ENCODE data around the gene GPSM1.

The GPSM1 gene

DNA sequence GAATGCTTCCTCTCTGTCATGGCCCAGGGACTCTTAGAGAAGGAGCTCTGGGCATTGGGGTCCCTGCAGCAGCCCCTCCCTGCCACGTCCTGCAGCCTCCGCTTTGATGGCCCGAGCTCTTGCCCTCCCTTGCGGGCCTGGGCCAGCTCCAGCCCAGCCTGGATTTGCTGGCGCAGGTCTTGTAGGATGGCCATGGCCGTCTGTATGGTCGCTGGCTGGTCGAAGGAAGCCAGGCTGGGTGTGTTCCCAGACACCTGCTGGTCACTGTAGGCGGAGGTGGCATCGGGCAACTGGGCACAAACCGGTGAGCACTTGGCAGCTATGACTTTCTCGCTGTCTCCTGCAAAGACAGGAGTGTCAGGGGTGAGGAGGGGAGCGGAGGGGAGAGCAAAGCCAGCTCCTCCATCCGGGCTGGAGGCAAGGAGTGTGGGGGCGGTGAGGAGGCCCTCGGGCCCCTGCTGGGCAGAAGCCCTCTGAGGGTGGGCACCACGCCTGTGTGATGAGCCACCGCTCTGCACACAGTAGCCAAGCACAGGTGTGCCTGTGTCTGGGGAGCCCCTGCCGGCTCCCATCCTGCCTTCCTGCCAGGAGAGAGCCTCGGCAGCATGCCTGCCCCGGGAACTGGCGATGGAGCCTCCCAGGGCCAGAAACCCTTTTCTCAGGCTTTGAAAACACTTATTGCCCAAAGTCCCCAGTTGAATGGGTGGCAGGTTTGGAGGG, 35.9 kb upstream of the GPSM1 start:
- no peak for DNase-seq (ENCODE audit: low spot score)

DNA sequence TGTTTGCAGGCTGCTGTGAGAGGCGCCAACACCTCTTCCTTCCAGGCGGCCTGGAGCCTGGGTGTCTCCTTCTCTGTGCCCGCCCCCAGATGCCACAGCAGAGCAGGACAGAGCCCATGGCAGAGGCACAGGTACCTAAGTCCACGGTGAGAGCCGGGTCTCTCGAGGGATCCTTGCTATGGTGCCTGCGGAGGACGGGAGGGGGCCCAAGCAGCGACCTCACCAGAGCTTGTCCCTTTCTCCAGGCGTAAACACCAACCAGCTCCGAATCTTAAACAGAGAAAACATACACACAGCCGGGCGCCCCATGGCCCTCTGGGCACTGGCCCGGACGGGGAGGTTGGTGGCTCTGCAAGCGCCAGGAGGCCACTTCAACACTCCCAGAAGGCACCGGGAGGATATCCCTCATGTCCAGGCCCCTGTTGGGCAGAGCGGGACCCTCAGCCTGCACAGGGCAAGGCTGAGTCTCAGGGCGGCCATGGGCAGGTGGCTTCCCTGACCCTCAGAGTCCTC, 35.3 kb upstream of the GPSM1 start:
- no peak for DNase-seq (ENCODE audit: low spot score)

DNA sequence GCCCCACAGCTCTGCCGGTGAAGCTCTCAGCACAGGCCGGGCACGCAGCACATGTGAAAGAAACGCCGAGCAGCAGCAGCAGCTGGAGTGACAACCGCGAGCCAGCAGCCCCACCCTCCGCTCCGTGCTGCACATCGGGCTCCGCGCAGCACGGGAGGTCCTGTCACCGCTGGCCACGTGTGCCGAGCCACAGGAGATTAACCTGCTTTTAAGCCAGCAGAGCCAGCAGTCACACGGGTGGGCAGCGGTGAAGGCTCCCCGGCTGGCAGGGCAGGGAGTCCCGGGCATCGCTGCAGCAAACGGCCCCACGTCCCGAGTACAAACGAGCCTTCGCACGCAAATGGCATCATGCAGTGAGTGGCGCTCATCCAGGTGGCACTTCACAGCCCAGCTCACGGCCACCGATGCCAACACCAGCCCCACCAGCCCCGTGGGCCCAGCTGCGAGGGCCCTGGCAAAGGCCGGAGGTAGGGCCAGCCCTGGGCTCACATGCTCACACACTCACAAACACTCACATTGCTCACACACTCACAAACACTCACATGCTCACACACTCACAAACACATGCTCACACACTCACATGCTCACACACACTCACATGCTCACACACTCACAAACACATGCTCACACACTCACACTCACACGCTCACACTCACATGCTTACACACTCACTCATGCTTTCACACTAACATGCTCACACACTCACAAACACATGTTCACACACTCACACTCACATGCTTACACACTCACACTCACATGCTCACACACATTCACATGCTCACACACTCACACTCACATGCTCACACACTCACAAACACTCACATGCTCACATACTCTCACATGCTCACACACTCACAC, 34.5 kb upstream of the GPSM1 start:
- DNase-seq (ENCODE audit: low spot score) = no peak

DNA sequence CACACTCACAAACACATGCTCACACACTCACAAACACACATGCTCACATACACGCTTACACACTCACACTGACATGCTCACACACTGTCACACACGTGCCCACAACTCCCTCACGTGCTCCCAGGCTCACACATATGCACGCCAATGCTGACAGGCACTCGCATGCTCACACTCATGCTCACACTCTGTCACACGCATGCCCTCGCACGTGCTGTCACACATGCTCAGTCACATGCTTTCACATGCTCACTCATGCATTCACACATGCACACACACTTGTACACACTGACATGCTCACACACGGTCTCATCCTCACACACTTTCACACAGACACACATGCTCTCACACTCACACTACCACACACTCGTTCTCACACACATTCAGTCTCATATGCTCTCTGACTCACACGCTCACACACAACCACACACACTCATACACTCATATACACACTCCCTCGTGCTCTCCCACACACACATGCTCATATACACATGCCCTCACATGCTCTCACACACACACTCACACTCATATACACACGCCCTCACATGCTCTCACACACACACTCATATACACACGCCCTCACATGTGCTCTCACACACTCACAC, 33.8 kb upstream of the GPSM1 start:
- DNase-seq (ENCODE audit: low spot score) = no peak

DNA sequence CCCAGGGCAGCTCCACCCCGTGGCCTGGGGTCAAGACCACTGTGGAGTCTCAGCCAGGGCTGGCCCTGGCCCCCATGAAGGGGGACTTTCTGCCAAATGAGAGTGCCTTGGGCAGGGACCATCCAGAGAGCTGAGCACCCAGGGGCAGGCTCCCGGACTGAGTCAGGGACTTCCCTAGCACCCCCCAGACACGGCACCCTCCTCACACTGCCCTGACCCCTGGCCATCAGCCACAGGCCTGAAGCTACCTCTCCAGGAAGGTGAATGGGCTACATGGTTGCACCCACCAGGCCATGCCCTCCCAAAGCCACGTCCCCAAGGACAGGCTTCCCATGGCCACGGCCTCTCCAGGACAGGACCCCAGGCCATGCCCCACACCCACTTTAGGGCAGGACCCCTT, 32.9 kb upstream of the GPSM1 start:
- DNase-seq (ENCODE audit: low spot score) = no peak

DNA sequence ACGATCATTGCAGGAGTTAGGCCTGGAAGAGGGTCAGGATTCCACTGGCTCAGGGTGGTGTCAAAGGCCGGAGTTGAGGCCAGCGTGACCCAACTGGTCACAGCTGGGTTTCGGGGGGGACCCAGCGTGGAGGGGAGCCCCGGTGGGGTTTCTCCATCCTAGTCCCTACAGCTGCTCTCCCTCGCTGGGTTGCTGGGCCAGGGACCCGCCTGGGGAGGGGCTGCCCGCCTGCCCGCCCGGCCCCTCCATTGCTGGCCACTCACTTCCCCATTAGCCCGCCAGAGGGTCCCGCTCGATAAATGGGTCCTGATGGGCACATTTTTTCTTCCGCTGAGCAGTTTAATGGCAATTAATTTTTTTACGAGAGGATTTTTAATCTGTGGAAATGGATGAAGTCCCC, 32.3 kb upstream of the GPSM1 start:
- no peak for DNase-seq (ENCODE audit: low spot score)

DNA sequence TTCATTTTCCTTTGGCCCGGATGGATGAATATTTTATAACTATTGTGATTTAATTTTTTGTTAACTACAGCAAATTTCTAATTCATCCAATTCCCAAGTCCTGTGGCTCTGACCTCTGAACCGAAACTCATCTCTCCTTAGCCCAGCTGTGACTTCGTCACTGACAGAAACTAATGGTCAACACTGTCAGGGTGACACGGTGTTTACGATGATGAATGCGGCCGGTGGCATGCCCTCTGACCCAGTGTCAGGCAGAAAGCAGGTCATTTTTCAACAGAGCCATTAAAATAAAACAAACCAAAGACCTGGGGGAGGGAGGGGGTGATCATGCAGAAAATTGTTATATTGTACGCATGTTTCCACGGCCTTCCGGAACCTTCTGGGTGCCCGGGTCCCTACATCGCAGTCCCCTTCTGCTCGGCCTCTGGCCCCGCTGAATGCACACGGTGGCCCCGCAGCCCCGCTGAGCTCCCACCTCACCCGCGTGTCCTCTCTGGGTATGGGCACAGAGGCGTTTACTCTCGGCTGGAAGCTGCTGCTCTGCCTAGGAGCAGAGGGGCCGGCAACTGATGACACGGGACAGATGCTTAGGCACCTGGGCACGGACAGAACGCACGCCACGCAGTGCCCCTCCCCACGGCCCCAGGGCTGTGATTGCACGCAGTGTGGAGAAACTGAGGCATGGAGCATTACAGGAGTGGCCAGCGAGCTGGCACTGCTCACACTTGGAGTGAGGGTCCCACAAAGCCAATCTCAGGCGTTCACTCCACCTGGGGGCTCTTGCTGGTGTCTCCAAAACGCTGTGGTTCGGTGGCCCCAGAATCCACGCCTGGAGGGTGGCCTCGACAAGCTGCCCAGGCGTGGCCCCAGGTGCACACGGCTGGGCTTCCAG, 31.6 kb upstream of the GPSM1 start:
- DNase-seq (ENCODE audit: low spot score) = no peak

DNA sequence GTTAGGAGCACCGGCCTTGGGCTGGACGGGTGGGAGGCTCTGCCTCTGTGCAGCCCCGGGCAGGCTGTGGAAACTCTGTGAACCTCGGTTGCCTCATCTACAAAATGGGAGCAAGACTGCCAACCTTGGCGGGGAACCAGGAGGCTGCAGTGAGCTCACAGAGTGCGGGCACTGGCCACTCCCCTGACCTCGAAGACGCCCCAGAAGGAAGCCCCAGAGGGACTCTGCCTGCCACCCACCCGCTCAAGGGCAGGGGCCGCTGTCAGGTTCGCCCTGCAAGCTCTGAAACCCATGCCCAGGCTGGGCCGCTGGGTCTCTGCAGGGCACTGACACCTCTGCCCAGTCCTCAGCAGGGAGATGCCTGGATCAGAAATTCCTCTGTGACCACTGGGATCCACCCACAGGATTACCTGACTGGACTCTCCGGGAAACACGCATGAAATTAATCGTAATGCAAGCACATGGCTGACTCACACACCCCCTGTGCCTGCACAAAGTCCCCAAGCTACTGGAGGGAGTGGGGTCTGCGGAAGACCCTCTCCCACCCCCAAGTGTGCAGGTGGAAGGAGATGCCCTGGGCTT, 30.8 kb upstream of the GPSM1 start:
- no peak for DNase-seq (ENCODE audit: low spot score)

DNA sequence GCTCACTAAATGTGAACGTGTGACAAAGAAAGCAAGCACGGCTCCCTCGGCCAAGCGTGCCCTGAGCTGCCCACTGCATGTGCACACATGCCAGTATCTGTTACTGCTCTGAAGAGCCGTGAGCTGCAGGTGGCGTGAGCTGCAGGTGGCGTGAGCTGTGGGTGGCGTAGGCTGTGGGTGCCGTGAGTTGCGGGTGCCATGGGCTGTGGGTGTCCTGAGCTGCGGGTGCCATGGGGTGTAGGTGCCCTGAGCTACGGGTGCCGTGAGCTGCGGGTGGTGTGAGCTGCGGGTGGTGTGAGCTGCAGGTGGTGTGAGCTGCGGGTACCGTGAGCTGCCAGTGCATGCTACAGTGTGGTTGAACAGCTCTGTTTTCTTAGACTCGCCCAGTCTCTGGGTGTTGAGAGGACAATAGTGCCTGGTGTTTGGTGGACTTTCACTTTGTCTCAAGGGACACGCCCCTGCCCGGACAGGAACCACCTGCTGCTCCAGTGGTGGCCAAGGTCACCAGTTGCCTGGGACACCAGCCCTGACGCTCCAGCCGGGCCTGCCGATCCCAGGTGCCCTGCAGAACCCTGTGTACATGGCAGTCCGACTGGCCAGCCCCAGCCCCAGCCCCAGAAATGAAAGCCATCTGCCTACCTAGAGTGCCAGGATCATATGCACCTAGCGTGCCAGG, 30.2 kb upstream of the GPSM1 start:
- DNase-seq (ENCODE audit: low spot score) = no peak

DNA sequence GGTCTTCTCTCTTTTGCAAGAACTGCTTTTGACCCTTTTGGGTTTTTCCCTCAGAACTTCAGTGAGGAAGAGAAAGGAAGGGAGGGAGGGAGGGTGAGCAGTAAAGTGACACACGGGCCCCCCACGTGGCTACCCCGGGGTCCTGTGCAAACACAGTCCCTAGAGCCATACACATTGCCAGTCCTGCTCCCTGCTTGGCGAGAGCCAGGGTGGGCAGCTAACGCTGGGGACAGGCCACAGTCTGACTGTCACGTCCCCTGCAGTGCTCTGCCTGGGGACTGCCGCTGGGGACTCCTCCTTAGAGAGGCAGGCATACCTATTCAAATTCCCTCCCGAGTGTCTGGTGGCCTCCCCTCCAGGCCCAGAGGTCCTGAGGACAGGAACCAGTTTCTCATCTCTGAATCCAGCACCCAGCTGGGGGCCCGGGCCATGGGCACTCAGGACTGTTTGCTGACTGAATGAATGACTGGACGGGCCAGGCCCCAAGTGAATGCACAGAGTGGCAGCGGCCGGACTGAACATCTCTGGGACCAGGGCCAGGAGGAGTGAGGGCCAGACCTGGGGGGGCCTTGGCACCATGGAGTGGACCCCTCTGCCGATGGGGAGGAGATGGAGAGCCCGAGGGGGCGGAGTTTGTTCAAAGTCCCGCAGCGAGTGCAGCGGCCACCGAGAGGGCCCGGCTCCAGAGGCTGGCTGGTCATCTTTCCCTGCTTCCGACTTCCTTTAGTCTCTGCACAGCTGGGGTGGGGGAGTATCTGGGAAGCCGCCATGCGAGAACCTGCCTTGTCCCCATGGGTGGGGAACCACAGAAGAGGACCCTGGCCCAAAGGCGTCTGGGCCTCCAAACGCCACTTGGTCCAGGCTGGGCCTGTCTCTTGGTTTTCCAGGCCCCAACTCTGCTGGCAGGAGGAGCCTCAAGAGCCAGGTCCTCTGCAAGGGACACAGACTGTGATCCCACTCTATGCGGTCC, 29.3 kb upstream of the GPSM1 start:
- no peak for DNase-seq (ENCODE audit: low spot score)

DNA sequence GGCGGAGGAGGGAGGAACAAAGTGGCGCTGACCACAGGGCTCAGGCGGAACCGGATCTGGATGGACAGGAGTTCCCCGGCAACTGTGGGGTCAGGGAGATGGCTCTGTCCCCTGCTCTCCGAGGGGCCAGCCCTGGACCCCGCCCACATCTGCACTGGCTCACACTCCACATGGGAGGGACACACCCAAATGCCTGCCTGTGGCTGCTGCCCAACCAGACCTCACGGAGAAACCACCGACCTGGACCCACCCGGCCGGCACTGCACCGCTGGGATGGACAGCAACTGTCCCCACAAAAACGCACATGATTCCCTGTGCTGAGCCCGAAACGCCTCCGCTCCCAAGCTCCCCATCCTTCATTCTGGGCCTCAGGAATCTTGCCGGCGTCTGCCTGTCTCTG, 28.2 kb upstream of the GPSM1 start:
- no peak for DNase-seq (ENCODE audit: low spot score)

DNA sequence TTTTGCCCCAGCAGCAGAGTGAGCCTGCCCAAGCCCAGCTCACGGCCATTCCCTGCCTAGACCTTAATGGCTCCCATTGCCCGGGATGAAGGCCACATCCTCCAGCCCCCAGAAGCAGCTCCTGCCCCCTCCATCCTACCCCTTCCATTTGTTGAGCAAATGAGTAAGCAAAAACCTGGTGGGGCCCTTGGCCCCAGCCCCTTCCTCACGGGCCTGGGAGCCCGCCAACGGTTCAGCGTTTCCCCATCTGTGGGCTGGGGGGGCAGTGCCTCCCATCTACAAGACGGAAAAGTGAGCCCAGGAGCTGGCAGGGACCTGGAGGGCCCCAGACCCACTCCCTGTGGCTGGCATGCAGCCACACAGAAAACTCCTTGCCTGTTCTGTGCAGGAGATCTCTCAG, 27.8 kb upstream of the GPSM1 start:
- no peak for DNase-seq (ENCODE audit: low spot score)

DNA sequence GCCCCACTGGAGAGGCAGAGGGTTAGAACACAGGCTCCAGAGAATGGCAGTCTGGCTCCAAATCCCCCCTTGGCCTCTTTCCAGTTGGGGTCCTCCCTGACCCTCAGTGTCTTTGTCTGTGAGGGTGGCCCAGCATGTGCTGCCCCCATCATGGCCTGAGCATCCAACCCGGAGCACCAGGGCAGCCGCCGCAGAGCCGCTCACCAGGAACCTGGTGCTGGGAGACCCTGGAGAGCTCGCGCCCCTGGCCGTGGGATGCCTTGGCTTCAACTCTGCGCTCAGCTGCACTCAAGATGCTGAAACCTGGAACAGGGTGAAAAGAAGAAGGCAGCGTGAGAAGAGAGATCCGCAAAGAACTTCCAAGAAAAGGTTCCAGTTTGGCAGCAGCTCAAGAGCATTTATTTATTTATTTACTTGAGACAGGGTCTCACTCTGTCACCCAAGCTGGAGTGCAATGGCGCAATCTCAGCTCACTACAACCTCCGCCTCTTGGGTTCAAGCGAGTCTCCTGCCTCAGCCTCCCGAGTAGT, 27.3 kb upstream of the GPSM1 start:
- no peak for DNase-seq (ENCODE audit: low spot score)

DNA sequence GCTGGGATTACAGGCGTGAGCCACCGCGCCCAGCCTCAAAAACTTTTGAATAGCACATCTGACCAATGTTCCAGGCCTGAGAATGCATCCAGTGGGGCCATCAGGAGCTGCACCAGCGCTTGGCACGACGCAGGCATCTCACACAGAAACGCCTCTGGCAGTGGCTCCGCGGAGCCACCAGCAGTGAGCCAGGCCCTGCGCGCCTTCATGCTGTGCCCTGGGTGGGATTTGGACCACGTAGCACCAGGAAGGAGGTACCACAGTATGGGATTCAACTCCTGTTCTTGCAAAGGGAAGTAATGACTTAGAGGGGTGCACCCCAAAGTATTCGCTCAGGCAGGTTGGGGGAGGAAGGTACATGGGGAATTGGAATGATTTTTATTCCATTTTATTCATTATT, 26.5 kb upstream of the GPSM1 start:
- DNase-seq (ENCODE audit: low spot score) = no peak

DNA sequence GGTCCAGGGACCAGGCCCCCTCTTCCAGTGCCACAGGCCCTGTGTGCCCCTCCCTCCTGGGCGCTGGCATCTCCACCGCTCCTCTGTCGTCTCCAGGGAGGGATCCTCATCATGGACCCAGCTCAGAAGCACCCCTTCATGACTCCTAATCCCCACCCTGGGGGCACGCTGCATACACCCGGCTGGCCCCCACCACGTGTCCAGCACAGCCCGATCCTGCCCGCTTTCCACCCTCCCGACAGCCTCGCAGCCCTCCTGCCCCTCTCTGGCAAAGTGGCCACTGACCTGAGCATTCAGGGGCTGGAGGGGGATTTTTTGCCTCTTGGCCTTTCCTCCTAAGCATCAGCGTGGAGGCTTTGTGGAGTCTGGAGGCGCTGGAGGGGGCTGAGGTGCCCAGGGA, 24.8 kb upstream of the GPSM1 start:
- DNase-seq (ENCODE audit: low spot score) = no peak

DNA sequence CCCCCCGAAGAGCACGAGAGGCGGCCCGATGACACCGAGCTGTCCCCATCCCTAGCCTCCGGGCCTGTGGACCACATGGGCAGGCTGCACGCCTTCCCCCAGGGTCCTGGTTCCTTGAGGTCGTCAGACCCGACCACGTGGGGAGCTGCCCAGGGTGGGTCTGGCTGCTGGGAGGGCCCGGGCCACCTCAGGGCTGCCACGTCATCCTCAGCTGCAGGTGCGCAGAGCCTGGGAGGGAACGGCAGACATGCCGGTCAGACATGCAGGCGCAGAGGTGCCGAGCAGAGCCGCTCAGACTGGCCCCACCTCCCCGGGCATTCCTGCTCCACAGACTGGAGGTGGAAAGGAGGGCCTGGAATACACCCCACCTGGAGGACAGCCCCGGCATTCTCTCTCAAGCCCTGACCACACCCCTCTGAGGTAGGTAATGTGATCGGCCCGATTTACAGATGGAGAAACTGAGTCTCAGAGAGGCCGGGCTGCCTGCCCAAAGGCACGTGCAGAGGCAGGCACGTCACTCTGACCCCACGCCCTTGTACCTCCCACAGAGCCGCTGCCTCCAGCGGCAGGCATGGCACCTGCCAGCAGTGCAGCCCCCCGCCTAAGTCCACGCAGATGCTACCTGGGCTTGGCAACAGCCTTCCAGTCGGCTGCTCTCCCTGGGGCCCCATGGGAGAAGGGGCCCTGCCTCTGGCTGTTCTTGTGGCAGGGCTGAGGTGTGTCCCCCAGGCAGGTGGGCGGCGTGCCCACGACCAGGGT, 24.1 kb upstream of the GPSM1 start:
- no peak for DNase-seq (ENCODE audit: low spot score)

DNA sequence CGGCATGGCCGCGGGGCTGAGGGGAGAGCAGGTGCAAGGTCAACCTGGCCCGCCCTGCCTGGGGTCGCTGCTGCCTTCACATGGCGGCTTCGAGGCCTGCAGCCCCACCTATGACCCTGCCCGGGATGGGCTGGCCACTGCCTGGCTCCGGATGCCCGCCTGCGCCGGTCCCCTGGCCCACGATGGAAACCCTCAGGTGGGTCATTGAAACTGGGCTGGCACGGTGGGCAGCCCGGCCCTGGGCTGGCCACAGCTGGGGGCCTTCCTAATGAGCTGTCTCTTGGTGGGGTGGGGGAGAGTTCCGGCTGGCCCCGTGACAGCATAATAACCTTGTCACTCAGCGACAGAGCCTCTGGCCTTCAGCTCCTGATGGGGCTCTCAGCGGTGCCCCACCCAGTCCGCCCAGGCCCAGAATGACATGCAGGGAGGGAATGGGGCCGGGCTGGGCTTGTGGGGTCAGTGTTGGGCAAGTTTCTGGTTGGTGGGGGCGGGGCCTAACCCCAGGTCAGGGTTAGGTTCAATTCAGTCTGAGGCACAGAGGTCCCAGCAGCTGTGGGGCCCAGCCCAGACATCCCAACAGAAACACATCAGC, 23.4 kb upstream of the GPSM1 start, which contains the start of gene CCDC187:
Gene CCDC187 (minus strand): TSS at position 270 of the 592 bp plus-strand sequence. CDS start 264 bp downstream, at position 6.
- DNase-seq (ENCODE audit: low spot score) = no peak

DNA sequence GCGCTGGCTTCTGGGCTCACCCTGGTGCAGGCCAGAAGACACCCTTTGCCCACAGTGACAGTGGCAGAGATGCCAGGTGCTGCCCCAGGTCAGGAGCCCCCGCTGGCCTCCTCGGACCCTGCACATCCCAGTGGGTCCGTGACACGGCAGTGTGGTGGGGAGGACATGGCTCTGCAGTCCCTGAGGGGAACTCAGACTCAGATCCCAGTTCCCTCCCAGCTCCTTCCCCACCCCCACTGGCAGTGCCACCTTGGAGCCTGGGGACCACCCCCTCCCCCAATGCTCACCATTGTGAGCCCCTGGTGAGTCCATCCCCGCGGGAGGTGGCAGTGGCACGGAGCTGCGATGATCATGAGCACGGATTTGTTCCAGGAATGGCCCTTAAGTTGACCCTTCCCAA, 22.9 kb upstream of the GPSM1 start:
- no peak for DNase-seq (ENCODE audit: low spot score)

Measured in kidney capillary endothelial cell (primary cell).